GM18508 (cell line): ENCODE results near the gene SFMBT1.
"Not testable (repeated sequence)": the region's sequence is repeated elsewhere in the genome, so short reads cannot be mapped to it uniquely, and the experiment has no call there.

Experiments used
- ATAC-seq: cut with Tn5 transposase; IDR thresholded peaks from one replicate; pipeline ENCODE4 v1.9.1; 2021; ENCODE audit warnings: moderate number of reproducible peaks; ENCODE audit not compliant: insufficient read depth, unreplicated experiment

Gene SFMBT1

GRCh38 chr3:53073553-53074365, 27.9 kb upstream of the SFMBT1 start:
- ATAC-seq = no peak

GRCh38 chr3:53072653-53073552, 27.0 kb upstream of the SFMBT1 start:
- ATAC-seq = no peak

- no peak for ATAC-seq
These were observed 26.1 kb upstream of the SFMBT1 start for GRCh38 chr3:53071882-53072431.

- ATAC-seq = no peak
These were observed 23.7 kb upstream of the SFMBT1 start for GRCh38 chr3:53069422-53070068.

GRCh38 chr3:53068176-53068575, 22.3 kb upstream of the SFMBT1 start:
- no peak for ATAC-seq

GRCh38 chr3:53067567-53067966, 21.7 kb upstream of the SFMBT1 start:
- ATAC-seq = no peak

GRCh38 chr3:53065841-53066480, 20.1 kb upstream of the SFMBT1 start:
- ATAC-seq = no peak

GRCh38 chr3:53062905-53063304, 17.0 kb upstream of the SFMBT1 start:
- no peak for ATAC-seq

GRCh38 chr3:53056442-53056841, 10.6 kb upstream of the SFMBT1 start:
- no peak for ATAC-seq

GRCh38 chr3:53054233-53054632, 8.4 kb upstream of the SFMBT1 start:
- ATAC-seq = not testable (repeated sequence)

- no peak for ATAC-seq
These were observed 6.1 kb upstream of the SFMBT1 start for GRCh38 chr3:53051929-53052328.

- ATAC-seq = no peak
These were observed 4.1 kb upstream of the SFMBT1 start for GRCh38 chr3:53049987-53050386.

GRCh38 chr3:53046171-53047170, 598 bp upstream of the SFMBT1 start:
- ATAC-seq = no peak

GRCh38 chr3:53044711-53045517, 959 bp downstream of the SFMBT1 start:
- no peak for ATAC-seq

- ATAC-seq = no peak
These were observed 1.5 kb downstream of the SFMBT1 start for GRCh38 chr3:53044371-53044710.

GRCh38 chr3:53043738-53044137, 2.1 kb downstream of the SFMBT1 start:
- ATAC-seq = no peak

- ATAC-seq = no peak
These were observed 3.2 kb downstream of the SFMBT1 start for GRCh38 chr3:53042651-53043050.

- no peak for ATAC-seq
These were observed 5.5 kb downstream of the SFMBT1 start for GRCh38 chr3:53040351-53040820.
